Duodenal mucosa (tissue), 2 donors: ENCODE data around the gene ZNF827.
A peak's percentile ranks its signal among the peaks of the same experiment; 100 is the strongest.

Source experiments
- H3K27ac ChIP-seq: one replicate; pipeline ENCODE4 v1.7.0; 2013; ENCODE audit warnings: low read depth, low read length
- H3K27me3 ChIP-seq, 2 donors: one replicate each; pipeline ENCODE4 v1.7.0; 2013; ENCODE audit warnings: low read length in 2 of 2, control low read depth in 1 of 2; ENCODE audit not compliant: insufficient read depth in 2 of 2, control insufficient read depth in 1 of 2
- H3K36me3 ChIP-seq, 2 donors: one replicate each; pipeline ENCODE4 v1.7.0; 2013; ENCODE audit warnings: low read length in 2 of 2, control low read depth in 1 of 2; ENCODE audit not compliant: insufficient read depth in 2 of 2, control insufficient read depth in 1 of 2
- H3K4me1 ChIP-seq, 2 donors: one replicate each; pipeline ENCODE4 v1.7.0; 2013; ENCODE audit warnings: low read length in 2 of 2, control low read depth in 1 of 2; ENCODE audit not compliant: insufficient read depth in 2 of 2, control insufficient read depth in 1 of 2
- H3K4me3 ChIP-seq, 2 donors: one replicate each; pipeline ENCODE4 v1.7.0; 2013; ENCODE audit warnings: low read length in 2 of 2, low read depth in 1 of 2
- H3K9ac ChIP-seq, 2 donors: one replicate each; pipeline ENCODE4 v1.7.0; 2013; ENCODE audit warnings: low read length in 2 of 2, low read depth in 1 of 2
- H3K9me3 ChIP-seq, 2 donors: one replicate each; pipeline ENCODE4 v1.7.0; 2013; ENCODE audit warnings: low read length in 2 of 2, control low read depth in 1 of 2; ENCODE audit not compliant: control insufficient read depth in 1 of 2

The ZNF827 gene

DNA sequence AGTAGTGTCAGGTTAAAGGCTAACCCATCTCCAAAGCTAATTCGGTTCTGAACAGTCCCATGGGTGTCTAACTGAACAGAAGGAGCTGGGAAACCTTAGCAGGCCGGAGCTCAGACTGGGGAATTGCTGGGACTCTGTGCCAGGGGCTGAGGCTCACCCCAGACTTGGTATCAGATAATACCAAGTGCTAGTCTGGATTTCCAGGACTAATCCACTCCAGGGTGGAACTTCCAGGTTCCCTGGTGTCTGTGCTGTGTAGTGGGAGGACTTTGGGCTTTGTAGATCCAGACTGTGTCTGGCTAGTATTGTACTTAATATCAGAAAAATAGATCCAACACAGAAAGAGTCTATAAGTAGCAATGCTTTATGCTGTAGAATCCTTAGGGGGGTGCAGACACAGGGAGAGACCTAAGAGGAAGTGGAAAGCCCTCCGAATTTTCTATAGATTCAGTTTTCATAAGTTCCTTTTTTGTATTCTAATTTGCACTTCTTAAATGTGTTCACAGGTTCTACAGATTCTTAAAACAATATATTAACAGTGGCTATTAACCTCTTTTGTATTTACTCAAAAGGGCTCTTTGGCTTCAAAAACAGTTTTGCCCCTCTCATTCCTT lies 4.1 kb downstream of the ZNF827 start:
- H3K4me1 ChIP-seq: peaks cover 15 to 23% of the 10 kb centered on the region in 2 donors
- no peaks in the 10 kb centered on the region for H3K36me3 ChIP-seq
- H3K9me3 ChIP-seq: no peaks in the 10 kb centered on the region
- no peak overlapping the region for H3K27ac ChIP-seq
- no peaks in the 10 kb centered on the region for H3K27me3 ChIP-seq
- H3K9ac ChIP-seq: peak overlapping the region in 1 of 2 donors; percentile 82
- H3K4me3 ChIP-seq: no peak overlapping the region

DNA sequence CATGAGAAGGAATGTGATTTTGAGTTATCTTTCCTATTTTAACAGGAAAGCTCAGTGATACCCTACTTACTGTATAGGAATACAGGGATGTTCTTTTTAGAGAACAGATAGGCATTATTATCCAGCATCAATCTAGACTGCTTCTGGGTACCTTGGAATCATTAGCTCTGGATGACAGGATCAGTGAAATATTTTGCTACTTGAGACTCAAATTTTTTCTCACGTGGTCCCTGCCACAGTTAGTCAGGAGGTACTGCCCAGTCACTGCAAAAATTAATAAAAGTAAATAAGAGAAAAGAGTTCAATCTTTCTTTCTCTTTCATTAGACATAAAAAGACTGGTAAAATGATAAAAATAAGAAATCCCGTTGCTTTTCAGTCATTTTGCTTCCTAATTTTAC lies 5.5 kb downstream of the ZNF827 start:
- H3K27ac ChIP-seq: no peak overlapping the region
- peaks cover 15 to 23% of the 10 kb centered on the region in 2 donors for H3K4me1 ChIP-seq
- no peaks in the 10 kb centered on the region for H3K36me3 ChIP-seq
- H3K9ac ChIP-seq: no peak overlapping the region
- no peaks in the 10 kb centered on the region for H3K9me3 ChIP-seq
- no peak overlapping the region for H3K4me3 ChIP-seq
- no peaks in the 10 kb centered on the region for H3K27me3 ChIP-seq

DNA sequence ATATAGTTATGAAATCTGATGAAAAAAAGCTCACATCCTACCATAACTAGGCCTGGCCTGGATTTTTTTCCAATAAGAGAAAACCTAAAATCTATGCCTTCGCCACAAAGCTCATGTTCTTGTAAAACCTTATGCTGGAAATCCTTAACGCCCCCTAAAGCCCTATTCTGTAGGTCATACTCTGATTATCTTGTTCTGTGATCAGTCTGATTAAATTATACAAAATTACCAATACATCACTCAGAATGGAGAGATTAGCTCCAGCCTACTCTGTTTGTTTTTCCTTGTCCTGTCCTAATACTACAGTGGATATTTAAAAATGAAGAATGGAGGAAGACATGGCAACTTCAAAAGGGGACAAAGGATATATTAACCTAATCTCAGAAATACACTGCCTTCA lies 7.2 kb downstream of the ZNF827 start:
- no peaks in the 10 kb centered on the region for H3K27me3 ChIP-seq
- no peak overlapping the region for H3K4me3 ChIP-seq
- peaks cover 15 to 23% of the 10 kb centered on the region in 2 donors for H3K4me1 ChIP-seq
- no peak overlapping the region for H3K27ac ChIP-seq
- H3K9ac ChIP-seq: no peak overlapping the region
- H3K9me3 ChIP-seq: no peaks in the 10 kb centered on the region
- no peaks in the 10 kb centered on the region for H3K36me3 ChIP-seq

DNA sequence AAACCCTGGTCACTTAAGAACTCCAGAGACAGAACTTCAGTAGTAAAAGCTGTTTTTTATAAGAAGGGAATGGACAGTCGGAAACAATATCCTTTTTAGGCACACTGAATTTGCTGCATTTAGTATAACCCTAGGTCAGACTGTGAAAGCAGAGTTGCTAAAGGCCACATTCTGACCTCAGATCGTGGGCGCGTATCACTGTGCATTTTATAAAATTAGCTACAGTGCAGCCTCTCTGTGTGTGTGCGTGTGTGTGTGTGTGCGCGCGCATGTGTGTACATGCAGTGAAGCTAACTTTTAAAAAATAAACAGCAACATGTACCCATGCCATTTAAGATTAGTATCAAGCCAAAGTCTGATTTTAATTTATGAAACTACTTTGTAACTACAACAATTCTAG lies 8.0 kb downstream of the ZNF827 start:
- H3K36me3 ChIP-seq: no peaks in the 10 kb centered on the region
- H3K9ac ChIP-seq: no peak overlapping the region
- H3K9me3 ChIP-seq: no peaks in the 10 kb centered on the region
- H3K27me3 ChIP-seq: no peaks in the 10 kb centered on the region
- peaks cover 12 to 21% of the 10 kb centered on the region in 2 donors for H3K4me1 ChIP-seq
- no peak overlapping the region for H3K27ac ChIP-seq
- H3K4me3 ChIP-seq: no peak overlapping the region

DNA sequence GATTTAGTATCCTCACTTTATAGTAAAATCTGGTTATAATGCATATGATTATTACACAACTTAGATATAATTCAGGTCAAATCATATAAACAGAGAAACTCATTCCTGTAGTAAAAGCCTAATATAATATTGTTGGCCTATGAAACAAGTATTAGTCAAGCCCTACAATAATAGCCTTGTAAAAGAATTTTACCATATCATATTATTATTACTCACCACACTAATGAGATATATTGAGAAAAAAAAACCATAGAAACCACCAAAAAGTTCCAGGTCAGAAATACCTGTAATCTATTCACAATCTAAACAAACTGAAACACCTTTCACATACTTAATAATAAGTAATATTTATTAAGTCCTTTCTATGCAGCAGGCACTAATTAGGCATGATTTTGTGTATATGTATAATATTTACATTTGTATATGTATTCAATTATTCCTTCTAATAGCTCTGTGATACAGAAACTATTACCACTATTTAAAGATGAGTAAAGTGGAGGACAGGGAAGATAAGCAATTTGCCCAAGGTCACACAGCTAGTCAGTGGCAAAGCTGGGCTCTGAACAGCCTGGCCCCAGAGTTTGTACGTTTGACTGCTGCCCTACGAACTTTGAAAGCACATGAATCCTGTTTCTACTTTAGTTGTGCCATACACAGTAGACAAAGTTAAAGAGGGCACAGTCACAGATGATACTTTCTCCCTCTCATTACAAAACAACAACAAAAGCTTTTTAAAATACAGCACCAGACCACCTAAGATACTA lies 9.0 kb downstream of the ZNF827 start:
- H3K9me3 ChIP-seq: no peaks in the 10 kb centered on the region
- peaks cover 4 to 11% of the 10 kb centered on the region in 2 donors for H3K4me1 ChIP-seq
- no peaks in the 10 kb centered on the region for H3K27me3 ChIP-seq
- H3K9ac ChIP-seq: no peak overlapping the region
- H3K27ac ChIP-seq: no peak overlapping the region
- no peaks in the 10 kb centered on the region for H3K36me3 ChIP-seq
- no peak overlapping the region for H3K4me3 ChIP-seq

DNA sequence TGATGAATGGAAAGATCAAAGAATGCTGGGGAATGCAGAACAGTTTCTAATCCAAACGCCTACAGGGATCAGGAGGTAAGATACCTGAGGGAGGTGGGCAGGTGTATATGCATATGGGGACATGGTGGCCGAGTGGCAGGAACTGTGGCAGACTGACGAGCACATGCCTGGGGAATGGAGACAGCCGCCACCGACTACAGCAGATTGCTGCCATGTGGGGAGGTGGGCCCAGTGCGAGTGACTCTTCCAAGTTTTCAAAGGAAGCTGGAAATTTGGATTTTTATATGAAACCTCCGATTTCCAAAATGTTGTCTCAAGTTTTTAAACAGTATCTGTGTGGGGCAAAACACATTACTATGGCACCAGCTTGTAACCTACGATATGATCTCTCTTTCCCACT lies 9.9 kb downstream of the ZNF827 start:
- Histone ChIP-seq H3K4me3 (no peak overlapping the region), H3K4me1 (peaks cover 0 to 6% of the 10 kb centered on the region in 2 donors), H3K9me3 (no peaks in the 10 kb centered on the region), H3K36me3 (no peaks in the 10 kb centered on the region), H3K27me3 (no peaks in the 10 kb centered on the region), H3K9ac (no peak overlapping the region), H3K27ac (no peak overlapping the region)

DNA sequence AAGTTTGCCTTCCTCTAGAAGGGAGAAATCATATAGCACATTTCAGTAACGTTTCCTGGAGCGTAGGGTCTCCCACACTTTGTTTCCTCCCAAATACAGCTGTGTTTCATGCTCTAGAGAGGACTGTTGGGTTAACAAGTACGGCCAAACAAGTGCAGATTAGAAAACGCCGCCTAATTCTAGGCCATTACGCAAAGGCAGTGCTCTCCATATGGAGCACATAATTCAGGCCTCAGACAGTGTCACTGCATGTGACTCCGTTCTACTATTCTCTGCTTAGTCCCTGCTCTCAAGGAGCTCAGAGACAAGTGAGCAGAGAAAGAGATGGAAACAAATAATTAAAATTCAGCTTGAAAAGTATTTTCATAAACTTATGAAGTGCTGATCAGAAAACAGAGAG lies 11.6 kb downstream of the ZNF827 start:
- H3K9me3 ChIP-seq: no peaks in the 10 kb centered on the region
- no peaks in the 10 kb centered on the region for H3K27me3 ChIP-seq
- H3K36me3 ChIP-seq: no peaks in the 10 kb centered on the region
- H3K4me1 ChIP-seq: peaks cover 0 to 6% of the 10 kb centered on the region in 2 donors
- no peak overlapping the region for H3K27ac ChIP-seq
- H3K4me3 ChIP-seq: no peak overlapping the region
- no peak overlapping the region for H3K9ac ChIP-seq

DNA sequence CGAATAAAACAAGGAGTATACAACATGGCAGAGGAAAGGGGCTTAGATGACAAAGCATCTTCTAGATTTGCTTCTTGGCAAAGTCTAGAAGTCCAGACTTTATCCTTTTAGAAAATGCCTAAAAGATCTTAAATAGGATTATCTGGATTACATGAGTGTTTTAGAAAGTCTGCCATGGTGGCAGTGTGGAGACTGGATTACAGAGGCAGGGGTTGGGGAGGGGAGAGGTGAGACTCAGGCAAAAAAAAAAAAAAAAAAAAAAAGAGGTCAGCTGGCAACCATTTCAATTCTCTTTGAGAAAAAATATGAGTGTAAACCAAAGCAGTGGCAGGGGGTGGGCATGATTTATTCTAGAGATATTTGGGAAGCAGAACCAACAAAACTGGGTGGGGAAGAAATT lies 17.4 kb downstream of the ZNF827 start:
- H3K9me3 ChIP-seq: no peaks in the 10 kb centered on the region
- H3K9ac ChIP-seq: no peak overlapping the region
- peaks cover 0 to 8% of the 10 kb centered on the region in 2 donors for H3K4me1 ChIP-seq
- H3K27me3 ChIP-seq: no peaks in the 10 kb centered on the region
- H3K4me3 ChIP-seq: no peak overlapping the region
- no peak overlapping the region for H3K27ac ChIP-seq
- no peaks in the 10 kb centered on the region for H3K36me3 ChIP-seq

DNA sequence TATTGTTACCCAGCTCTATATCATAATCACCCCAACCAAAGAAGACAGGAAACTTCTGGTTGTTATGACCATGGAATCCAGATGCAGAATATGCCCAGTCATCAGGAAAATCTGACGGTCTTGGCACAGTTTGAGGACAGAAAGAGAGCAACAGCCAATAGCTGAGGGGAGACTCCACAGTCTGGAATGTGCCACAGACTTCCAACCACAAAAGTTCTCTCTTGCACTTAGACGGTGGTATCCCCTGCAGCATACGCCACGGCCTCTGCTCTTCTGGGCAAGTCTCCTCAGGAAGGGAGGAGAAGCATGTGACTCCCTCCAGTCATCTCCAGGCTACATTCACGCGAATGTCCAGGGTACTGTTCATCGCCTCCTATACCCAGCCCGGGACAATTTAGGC lies 18.4 kb downstream of the ZNF827 start:
- H3K4me3 ChIP-seq: no peak overlapping the region
- H3K4me1 ChIP-seq: peaks cover 0 to 8% of the 10 kb centered on the region in 2 donors
- H3K9me3 ChIP-seq: no peaks in the 10 kb centered on the region
- H3K27ac ChIP-seq: no peak overlapping the region
- H3K36me3 ChIP-seq: no peaks in the 10 kb centered on the region
- no peaks in the 10 kb centered on the region for H3K27me3 ChIP-seq
- H3K9ac ChIP-seq: no peak overlapping the region

DNA sequence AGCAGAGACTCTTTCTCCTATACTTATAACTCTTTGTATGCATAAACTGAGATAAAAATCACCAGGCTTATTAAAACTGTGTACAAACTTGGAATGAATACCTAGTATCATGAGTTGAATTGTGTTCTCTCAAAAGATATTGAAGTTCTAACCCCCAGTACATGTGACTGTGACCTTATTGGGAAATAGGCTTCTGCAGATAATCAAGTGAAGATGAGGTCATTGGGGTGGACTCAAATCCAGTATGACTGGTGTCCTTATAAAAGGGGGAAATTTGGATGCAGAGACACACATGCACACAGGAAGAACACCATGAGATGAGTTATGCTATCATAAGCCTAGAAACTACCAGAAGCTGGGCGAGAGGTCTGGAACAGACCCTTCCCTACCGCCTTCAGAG lies 26.2 kb downstream of the ZNF827 start:
- no peaks in the 10 kb centered on the region for H3K27me3 ChIP-seq
- H3K4me3 ChIP-seq: no peak overlapping the region
- H3K4me1 ChIP-seq: peaks cover 8 to 14% of the 10 kb centered on the region in 2 donors
- H3K9ac ChIP-seq: no peak overlapping the region
- no peak overlapping the region for H3K27ac ChIP-seq
- H3K9me3 ChIP-seq: no peaks in the 10 kb centered on the region
- no peaks in the 10 kb centered on the region for H3K36me3 ChIP-seq
